Amniotic epithelial cell (primary cell): ENCODE measurements around the gene KRTAP7-1.

ENCODE experiments used
- DNase-seq: peaks from one replicate; pipeline ENCODE4 v3.0.0-alpha.2; 2010; ENCODE audit warnings: low read depth

Gene KRTAP7-1

DNA sequence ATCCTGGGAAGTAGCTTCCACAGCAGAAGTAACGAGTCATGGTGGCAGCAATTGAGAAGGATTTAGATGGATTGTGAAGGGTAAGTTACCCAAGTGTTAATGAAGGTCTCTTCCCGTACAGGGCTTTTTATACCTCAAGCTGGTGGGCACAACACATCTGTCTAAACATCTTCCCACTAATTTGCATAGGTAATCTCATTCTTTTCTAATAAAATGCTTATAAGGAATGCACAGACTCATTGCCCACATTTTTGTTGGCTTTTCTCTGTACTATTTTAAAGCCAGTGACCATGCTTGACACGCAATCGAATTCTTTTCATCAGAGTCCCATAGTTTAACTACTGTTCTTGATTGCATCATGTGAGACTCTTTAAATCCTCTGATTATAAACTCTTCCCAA lies at the start of gene KRTAP7-1:
Gene KRTAP7-1, minus strand, starts transcription at position 101 of the 400 bp plus-strand sequence. Its CDS starts 61 bp downstream, at position 40.
- no peak for DNase-seq

- DNase-seq = no peak
Observed at GRCh38 chr21:30874526-30874925, 45.0 kb upstream of the KRTAP7-1 start.

DNA sequence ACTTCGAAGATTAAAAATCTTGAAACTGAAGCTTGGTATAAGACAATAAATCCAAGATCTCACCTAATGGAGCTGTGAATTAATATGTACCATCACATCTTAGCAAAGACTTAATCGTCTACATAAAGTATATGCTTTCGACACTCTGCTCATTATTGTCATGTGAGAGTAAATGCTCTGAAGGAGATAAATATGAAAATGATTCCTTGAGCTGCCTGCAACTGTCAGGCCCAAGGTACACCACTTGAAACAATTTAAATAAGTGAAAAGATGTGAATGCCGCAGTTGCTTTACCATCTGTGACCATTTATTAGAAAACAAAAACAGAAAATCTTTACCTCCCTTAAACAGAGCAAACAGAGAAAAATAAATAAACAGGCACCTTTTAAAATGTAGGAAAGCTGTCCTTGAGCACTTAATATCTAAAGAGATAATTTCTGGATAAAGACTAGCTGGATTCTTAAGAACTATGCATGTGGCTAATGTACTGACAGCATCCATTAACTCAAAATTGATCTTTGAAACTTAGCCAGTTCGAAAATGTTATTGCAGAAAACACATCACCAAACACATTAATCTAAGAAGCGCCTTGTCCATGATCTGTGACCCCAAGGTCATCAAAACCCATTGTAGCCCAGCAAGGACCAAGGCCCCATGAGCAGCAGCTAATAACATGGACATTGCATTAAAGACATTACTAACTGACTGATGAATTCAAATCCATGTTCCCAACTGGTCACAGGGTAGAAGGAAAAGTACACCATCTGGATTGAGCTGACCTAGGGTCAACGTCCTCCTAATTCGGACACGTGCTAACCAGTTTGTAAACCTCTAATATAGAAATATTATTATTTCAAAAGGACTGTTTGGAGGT lies 18.3 kb upstream of the KRTAP7-1 start:
- no peak for DNase-seq

- DNase-seq = no peak
Observed at GRCh38 chr21:30842990-30843389, 13.4 kb upstream of the KRTAP7-1 start.

DNA sequence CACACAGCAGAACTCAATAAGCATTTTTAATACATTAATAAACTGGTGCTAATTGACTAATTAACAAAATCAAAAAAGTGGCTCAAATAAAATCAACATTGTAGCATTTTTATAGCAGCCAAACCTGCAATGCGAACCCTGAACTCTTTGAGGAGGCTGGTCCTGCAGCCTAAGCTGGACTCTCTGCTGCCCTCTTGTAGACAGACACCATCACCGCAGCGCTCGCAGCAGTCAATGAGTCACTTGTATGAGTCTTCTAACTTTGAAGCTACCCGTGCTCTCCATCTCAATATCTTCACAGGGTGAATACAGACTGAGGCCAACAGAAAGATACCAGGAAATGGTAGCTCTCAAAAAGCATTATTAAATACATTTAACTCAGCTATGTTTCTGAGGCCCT lies 9.7 kb upstream of the KRTAP7-1 start:
- DNase-seq = no peak

DNA sequence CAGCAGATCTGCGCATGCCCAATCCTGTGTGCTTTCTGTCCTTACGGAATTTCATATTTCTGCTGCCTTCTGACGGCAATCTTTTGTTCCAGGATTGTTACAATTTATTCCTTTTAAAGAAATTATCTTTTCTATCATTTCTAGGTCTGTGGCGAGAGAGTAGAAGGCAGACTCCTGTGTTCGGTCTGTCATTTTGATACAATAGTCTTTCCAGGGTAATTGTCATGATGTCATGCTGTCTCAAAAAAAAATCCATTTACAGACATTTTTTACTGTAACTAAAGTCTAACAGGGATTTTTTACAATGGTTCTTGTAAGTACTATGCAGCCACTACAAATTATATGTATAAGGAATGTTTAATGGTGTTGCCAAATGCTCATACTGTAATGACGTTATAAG lies 9.0 kb upstream of the KRTAP7-1 start:
- DNase-seq = no peak

- DNase-seq = no peak
Observed at GRCh38 chr21:30831194-30831765, 1.7 kb upstream of the KRTAP7-1 start.

DNA sequence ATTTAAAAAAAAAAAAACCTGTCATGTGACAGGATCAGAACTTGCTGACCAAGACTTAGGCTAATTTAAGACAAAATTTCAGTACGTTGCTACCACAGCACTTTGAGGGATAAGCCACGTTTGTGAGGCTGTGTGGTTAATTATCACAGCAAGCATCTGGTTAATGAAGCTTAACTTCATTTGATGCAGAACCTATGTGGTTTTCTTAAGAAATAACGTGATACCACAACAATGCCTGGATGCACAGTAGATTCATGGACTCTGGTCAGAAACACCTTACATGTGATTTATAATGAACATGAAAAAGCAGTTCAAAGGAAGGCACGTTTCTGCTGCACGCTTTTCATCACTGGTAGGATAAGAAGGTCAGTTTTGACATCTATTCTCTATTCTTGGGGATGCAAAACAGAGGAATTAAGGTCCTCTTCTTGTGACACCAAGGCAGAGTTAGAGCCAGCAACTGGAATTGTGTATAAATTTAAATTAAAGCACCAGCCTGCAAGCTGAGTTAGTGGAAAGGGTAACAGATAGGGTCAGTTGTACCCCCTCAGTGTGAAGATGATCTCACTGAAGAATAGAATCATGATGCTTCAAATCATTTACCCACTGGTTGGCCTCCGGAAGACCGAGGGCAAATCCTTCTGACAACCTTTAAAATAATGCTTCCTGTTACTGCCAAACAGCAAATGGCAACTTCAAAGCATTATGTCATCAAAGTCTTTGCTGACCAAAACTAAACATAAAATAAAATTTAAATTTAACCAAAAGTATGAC lies 10.5 kb downstream of the KRTAP7-1 start:
- no peak for DNase-seq

- no peak for DNase-seq
Observed at GRCh38 chr21:30813174-30813573, 16.4 kb downstream of the KRTAP7-1 start, which contains the start of gene KRTAP8-1. Gene KRTAP8-1 (minus strand): TSS chr21:30813274. CDS start chr21:30813220, 54 bp downstream.

DNA sequence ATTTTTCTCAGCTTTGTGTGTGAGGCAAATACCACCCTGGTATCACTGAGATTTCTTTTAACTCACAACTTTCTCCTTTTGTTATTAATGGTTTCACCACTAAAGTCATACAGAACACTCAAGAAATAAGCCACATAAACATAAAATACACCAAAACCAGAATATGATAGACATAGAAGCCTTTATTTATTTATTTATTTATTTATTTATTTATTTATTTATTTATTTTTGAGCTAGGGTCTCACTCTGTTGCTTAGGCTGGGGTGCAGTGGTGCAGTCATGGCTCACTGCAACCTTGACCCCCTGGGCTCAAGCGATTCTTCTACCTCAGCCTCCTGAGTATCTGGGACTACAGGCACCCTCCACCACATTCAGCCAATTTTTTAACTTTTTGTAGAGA lies 29.0 kb downstream of the KRTAP7-1 start:
- DNase-seq = no peak

GRCh38 chr21:30793581-30794314 lies 35.8 kb downstream of the KRTAP7-1 start:
- DNase-seq = no peak

DNA sequence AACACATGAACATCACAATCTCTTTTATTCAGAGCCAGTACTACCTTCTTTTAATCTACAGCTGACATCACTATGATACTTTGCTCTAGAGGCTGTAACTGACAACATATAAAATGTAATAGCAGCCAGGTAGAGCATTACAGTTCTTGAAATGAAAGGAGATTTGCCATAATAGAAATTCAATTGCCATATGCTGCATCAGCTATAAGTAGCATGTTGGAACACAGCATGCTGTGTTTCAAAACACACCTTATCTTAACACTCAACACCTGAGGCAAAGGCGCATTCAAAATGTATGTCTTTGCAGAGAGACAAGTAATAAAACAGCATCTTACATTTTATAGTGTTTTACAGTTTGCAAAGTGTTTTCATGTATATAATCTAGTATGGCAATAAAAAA lies 50.3 kb downstream of the KRTAP7-1 start:
- DNase-seq = no peak
